HG02642 (cell line): Measurements from ENCODE around the gene SLC10A7.

Experiments used
- ATAC-seq: cut with Tn5 transposase; IDR thresholded peaks from one replicate; pipeline ENCODE4 v1.9.1; 2021; ENCODE audit warnings: mild to moderate bottlenecking; ENCODE audit not compliant: unreplicated experiment, poor library complexity

SLC10A7 gene

DNA sequence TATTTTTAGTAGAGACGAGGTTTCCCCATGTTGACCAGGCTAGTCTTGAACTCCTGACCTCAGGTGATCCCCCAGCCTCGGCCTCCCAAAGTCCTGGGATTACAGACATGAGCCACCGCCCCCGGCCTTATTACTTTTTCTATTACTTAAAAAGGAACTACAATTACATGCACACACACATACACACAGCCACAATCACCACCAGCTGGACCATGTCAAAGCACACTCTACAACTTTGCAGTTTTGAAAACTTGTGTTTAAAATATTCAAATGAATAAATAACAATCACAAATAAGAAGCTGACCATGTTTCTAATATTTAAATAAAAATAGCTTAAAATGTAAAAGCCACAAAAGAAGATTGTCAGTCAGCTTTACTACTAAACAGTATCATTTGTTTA, 23.4 kb downstream of the SLC10A7 start:
- no peak for ATAC-seq

DNA sequence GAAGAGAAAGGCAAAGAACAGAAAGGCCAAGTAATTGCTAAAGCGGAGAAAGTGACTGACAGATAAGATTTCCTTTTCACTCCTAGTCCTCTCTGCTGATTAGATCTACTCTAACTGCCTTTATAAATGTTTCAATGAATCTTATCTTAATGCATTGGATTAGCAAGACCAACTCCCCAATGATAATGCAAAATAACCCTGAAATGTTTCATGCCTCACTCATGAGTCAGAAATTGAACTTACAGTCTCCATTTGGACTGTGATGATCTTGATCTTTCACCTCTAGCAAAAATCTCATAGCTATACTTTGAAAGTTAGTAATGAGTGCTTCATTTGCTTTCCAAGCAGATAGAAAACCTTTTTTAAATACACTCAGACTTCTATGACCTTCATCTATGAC, 26.5 kb downstream of the SLC10A7 start:
- no peak for ATAC-seq

DNA sequence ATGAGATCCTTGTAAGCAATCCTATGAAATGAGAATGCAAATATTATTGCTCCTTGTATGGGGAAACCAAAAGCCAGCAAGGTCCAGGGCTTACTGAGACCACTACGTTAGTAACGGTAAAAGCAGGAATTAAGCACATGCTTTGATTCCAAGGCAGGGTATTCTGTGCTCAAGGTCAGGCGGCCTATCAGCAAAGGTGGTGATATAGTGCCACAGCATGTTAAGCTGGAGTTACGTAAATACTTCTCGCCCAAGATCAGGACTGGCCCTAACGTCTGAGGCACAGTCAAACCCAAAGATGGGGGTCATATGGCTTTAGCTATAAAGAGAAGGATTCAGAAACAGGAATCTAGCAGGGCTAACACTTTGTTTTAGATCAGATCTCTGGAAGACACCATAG, 27.6 kb downstream of the SLC10A7 start:
- ATAC-seq: no peak

DNA sequence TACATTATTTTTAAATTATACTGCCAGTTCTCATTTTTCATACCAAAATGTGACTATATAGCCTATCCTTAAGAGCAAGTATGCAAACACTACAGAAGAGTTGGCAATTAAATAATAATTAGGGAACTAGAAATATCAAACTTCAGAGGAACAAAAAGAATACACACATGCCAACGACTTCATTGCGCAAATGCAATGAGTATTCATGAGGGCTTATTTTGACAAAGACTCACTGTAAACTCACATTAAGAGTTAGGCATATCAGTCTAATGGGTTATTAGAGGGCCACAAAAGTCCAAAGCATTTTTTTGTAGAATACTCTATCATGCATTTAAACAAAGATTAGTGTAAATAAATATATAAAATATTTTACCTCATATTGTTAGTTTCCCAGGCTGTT, 31.6 kb downstream of the SLC10A7 start:
- ATAC-seq: no peak

DNA sequence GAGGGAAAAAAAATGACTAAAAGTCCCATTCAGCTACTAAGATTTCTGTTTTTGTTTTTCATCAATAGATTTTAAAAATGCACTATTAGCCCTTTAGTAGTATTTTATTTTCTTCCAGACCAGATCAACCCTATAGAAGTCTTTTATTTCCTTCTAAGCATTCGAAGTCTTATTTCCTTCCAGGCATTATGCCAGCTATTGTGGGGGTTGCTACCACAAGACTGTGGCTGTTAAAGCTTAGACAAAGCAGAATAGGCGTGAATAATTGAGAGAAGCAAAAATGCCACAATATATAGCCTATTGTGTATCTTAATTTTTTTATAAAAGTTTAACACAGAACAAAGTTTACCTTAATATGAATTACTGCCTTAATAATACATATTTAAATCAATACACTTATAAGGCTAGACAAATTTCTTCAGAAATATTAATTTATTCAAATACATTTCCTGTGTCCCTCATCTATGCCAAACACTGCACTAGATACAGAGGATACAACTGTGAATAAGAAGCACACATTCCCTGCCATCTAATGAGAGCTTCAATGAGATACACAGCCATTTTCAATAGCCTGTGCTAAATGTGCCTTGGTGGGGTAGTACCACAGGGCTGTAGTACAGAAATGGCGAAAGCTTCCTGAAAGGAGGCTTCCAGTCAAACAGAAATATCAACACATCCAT, 33.1 kb downstream of the SLC10A7 start:
- no peak for ATAC-seq

DNA sequence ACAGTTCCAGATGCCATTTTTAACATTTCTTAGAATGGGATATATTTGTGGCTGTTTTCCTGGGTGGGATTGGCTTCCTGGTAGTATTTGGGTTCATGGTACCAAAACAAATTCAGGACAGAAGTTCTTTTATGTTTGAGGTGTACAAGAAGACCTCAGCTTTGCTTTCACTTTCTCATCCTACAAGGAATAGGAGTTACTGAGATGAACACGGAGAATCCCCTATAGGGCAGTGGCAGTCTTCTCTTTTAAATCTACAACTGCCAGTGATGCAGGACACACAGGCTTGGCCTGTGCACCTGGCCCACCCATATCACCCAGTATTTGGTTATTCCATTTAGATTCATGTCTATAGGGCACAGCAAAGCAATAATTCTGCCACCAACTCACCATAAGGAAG, 35.2 kb downstream of the SLC10A7 start:
- peak; percentile 82 for ATAC-seq

DNA sequence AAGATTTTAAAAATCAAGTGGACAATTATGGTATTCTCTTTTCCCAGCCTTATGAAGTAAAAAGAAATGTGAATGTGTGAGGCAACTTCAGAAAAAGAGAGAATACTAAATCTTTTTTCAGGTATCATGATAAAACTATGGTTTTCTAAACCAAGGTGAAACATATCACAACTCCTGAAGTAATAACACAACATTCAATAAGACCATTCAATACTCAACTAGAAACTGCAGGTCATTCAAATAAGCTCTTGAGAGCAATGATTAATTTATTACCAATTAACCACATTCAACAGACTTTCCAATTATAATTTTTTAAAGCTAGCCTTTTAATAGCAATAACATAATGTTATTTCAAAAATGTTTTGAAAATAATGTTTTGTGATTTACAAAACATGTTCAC, 35.8 kb downstream of the SLC10A7 start:
- peak; percentile 58 for ATAC-seq

DNA sequence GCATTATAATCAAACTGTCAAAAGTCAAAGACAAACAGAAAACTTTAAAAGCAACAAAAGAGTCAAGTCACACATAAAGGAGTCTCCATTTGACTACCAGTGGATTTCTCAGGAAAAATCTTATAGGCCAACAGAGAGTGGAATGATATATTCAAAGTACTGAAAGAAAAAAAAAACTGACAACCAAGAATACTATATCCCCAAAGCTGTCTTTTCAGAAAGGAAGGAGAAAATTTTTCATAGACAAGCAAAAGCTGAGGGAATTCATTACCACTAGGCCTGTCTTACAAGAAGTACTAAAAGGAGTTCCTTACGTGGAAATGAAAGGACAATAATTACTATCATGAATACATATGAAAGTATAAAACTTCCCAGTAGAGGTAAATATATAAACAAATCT, 39.0 kb downstream of the SLC10A7 start:
- no peak for ATAC-seq

DNA sequence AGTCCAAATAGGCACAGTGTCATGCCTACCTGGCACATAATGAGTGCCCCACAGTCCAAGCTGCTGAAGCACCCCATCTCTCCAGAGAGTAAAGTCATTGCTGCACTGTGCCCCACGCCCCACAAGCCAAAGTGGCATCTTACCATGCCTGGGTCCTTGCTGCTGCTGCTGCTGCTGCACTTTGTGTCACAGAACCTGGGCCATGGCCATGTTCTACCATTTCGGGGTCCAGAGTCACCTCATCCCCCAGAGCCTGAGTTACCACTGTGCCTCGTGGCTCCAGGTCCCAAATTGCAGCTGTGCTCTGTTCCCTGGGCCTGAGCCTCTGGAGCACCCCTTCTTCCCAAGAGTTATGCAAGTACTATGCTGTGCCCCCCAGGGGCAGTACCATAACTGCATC, 40.5 kb downstream of the SLC10A7 start:
- no peak for ATAC-seq

DNA sequence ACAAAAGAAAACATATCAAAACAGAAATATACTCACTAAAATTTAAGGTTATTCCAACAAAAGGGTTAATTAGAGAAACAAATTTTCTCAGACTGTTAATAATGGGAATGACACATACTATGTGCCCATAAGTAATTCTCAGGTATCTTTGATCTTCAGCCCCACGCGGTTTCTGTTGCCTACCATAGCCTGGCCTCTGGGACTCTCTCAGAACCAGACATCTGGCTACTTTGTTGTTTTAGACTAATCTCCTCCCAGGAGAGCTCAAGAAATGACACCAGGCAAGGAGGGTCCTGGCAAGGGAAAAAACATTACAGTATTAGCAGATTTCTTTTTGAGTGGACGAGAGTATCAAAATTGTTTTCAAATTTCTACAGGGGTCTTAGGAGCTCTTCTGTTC, 43.7 kb downstream of the SLC10A7 start:
- no peak for ATAC-seq

DNA sequence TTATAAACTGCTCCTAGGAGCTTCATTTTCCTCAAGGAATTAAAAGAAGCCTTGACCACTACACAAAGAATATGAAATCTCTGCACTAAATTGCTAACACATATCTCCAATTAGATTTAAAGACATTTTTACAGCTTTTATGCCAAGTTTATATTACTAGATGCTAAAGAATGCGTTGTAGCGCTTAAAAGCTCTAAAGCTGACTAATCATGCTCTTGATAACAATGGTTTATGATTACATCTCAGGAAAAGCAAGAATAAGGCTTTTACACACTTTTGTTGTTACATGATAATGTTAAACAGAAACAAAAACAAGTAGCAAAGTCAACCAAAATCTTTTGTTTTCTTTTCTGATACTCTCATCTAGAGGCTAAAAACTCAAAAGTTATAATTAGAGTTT, 44.7 kb downstream of the SLC10A7 start:
- no peak for ATAC-seq

DNA sequence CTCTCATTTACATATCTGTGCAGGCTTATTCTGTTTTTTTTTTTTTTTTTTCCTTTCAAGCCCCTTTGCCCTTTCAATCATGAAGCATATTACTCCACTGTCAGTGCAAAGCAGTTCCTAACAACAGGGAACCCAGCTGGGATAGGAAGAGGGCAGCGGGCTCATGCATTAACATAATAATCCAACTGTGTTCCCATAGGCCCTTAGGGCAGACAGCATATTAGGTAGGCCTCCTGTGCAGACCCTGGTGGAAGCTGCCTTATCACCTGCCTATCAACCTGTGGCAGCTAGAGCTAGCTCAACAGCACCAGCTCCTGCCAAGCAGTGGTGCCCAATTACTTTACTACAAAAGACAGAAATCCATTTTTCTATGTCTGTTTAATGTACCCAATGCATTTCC, 49.3 kb downstream of the SLC10A7 start:
- no peak for ATAC-seq

DNA sequence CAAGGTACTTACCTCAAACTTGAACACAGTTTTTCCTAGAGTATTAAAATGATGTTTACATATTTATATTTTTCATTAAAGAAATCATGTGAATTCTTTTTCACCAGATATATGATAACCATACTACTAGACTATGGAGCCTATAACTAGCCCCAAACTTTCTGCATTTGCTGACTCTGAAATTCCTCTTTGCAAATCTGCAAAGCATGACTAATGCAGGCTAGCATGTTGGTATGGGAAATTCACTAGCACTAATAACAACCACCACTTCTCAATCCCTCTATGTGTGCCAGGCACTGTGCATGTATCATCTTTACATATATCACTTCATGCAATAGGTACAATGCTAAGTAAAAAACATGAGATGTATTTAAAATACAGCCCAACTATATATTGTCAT, 51.1 kb downstream of the SLC10A7 start:
- no peak for ATAC-seq

DNA sequence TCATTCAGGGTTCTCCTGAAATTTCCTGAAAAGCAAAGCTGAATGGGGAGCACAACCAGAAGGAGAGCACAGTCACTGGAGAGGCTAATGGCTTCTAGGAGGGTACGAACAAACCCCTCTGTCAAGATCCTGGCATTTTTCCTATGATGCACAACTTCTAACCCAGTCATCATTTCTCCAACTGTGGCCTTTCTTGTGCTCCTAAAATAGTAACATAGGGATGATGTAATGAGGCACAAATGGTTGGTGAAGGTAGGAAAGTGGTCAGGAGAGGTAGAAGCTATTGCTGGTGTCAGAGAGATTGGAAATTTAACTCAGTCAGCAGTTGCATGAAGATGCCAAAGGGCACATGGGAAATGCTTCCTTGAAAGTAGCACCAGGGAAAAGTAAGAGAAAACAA, 52.7 kb downstream of the SLC10A7 start:
- ATAC-seq: no peak

DNA sequence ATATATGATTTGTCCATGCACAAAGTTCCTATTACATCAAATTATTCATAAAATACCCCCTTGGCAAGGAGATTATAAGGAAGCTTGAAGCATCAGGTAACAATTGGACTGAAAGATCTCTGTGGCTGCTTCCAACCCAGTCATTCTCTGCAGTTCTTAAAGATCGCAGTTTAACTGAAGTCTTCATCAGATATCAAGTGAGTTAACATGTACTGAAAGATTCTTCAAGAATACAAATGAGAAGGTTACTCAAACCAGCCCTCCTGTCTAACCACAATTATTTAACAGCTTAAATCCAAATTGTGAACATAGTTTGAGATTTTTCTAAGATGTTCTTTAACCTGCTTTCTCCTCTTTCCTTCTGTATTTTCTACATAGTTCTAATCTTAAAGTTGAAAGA, 56.1 kb downstream of the SLC10A7 start:
- ATAC-seq: no peak

DNA sequence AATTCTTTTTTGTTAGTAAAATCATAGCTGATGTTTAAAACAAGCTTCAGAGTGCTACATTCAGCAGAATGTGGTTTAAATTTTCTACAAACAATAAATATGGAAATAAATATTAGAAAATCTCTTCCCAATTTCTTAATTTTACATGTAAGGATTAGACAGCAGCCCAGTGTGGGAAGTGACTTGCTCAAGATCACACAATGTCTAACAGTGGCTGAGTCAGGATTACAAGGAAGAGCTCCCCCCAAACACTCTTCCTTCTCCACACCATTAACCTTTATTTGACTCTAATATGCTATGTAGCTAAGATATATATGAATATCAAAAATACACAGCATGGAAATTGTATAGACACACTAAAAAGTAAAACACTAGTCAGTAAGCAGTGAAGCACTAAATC, 59.5 kb downstream of the SLC10A7 start:
- no peak for ATAC-seq

DNA sequence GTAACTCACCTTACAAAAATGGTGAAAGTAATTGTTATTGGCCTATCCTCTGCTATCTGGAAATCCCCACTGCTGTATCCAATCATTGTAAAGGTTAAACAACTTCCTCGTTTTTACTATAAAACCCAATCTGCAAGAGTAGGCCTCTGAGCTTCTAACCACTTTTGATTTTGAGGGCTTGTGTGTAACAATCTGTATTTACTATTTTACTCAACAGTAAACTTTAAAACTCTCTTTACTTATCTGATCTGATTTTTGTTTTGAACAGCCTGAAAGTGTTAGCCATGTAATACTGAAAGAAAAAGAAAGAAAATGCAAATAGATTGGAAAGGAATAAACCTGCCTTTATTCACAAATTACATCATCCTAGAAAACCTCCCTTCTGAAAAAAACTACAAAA, 63.1 kb downstream of the SLC10A7 start:
- peak; percentile 94 for ATAC-seq

DNA sequence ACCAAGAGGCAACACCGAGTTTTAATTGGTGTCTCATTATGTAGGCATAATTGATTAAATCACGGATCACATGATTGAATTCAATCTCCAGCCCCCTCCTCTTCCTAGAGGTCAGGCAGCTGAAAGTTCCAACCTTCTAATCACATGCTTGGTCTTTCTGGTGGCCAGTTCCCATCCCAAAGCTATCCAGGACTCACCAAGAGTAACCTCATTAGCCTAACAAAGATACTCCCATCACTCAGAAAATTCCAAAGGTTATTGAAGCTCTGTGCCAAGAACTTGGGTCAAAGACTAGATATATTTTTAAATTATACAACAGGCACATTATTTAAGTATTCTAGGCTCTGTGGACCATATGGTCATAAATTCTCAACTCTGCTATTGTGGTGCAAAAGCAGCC, 65.1 kb downstream of the SLC10A7 start:
- ATAC-seq: no peak

DNA sequence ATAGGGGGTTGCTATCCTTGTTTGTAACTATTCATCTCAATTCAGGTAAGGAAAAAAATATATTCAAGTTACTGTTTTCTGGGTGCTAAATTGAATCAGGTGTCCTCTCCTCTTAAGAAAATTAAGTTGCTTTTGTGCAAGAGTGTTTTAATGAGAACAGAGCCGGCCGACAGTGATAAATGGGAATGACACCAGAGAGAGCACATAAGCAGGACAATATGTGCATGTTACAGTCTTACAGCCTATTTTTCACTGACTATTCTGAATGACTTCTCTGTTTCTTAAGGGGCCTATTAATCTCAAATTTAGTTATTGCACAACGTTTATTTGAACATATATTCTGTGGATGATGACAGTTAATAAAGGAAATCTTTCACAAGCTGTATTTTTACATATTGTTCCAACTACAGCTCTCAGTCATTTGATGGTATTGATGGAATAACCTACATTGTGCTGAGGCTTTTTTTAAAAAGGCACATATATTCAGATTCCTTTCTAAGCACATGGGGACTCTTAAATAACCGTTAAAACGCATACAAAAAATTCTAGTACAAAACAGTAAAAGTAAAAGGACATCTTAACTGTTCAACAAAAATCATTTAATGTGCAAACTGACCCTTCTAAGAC, 68.4 kb downstream of the SLC10A7 start:
- no peak for ATAC-seq

DNA sequence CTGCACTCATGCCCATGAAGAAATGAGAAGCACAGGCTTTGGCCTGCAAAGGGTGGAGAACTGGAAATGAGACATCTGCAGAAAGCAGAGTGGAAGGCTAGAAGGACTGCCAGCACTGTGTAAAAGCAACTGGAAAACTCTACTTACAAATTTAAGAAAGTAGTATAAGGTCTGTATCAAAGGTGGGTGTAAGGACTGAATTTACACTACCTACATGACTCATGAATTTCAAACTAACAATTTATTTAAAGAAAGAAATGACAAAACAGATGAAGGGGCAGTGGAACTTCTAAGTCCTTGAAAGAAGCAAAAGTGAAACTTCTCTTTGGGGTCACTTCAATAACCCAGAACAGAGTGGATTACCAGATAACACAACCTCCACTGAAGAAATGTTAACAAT, 71.2 kb downstream of the SLC10A7 start:
- ATAC-seq: peak; percentile 87

DNA sequence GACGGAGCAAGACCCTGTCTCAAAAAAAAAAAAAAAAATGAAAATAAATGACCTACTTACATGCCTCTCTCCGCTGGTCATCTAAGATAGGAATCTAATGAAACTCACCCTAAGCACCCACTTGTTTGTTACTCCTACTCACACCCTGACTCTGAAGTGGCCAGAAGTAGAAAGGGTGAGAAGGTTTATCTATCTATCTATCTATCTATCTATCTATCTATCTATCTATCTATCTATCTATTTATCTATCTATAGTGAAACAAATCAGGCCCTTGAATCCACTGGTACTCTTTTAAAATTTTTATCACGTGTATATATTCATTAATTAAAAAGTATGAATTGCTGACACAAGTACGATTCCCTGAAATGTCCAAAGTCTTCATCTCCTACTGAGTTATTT, 75.2 kb downstream of the SLC10A7 start:
- no peak for ATAC-seq
